ENCODE results near the gene MYO16.

DNA sequence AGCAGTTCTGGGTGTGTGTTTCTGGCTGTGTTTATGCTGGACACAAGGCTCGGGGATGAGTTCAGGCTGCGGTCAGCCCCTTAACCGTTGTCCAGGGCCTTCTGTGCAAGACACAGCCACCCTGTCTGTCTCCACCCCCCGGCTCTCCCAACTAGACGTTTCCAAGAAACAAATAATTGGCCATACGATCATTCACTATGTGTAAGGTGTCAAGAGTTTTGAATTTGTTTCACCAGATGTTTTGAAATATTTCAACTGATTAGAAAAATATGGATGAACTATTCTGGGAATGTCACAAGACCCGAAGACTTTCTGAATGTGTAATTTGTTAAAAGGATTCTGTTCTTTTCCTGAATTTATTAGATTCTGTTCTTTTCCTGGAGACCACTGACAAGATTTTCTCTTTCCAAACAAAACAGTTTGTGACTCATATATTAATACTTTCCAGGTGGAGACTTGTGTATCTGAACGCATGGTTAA is 318.2 kb downstream of the MYO16 start:
- TF ChIP-seq MYC (IDR thresholded peaks at IDR 0.05; ENCODE audit: borderline replicate concordance, low read length) (no peak), MAZ (IDR thresholded peaks at IDR 0.05; ENCODE audit: borderline replicate concordance, low read depth, low read length) (no peak), CEBPB (IDR thresholded peaks at IDR 0.05) (no peak), EP300 (IDR thresholded peaks at IDR 0.05) (no peak), JUNB (IDR thresholded peaks at IDR 0.05) (no peak), ESRRA (IDR thresholded peaks at IDR 0.05; ENCODE audit: borderline replicate concordance, low read length) (no peak), POLR2A (IDR thresholded peaks at IDR 0.05; ENCODE audit: low read length) (no peak), GATA3 (IDR thresholded peaks at IDR 0.05; ENCODE audit: borderline replicate concordance) (no peak), BHLHE40 (IDR thresholded peaks at IDR 0.05; ENCODE audit: low read depth, low read length) (no peak)
- TF ChIP-seq, protein P1, sequence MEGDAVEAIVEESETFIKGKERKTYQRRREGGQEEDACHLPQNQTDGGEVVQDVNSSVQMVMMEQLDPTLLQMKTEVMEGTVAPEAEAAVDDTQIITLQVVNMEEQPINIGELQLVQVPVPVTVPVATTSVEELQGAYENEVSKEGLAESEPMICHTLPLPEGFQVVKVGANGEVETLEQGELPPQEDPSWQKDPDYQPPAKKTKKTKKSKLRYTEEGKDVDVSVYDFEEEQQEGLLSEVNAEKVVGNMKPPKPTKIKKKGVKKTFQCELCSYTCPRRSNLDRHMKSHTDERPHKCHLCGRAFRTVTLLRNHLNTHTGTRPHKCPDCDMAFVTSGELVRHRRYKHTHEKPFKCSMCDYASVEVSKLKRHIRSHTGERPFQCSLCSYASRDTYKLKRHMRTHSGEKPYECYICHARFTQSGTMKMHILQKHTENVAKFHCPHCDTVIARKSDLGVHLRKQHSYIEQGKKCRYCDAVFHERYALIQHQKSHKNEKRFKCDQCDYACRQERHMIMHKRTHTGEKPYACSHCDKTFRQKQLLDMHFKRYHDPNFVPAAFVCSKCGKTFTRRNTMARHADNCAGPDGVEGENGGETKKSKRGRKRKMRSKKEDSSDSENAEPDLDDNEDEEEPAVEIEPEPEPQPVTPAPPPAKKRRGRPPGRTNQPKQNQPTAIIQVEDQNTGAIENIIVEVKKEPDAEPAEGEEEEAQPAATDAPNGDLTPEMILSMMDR (IDR thresholded peaks at IDR 0.05) = no peak
- TF ChIP-seq, protein P2, sequence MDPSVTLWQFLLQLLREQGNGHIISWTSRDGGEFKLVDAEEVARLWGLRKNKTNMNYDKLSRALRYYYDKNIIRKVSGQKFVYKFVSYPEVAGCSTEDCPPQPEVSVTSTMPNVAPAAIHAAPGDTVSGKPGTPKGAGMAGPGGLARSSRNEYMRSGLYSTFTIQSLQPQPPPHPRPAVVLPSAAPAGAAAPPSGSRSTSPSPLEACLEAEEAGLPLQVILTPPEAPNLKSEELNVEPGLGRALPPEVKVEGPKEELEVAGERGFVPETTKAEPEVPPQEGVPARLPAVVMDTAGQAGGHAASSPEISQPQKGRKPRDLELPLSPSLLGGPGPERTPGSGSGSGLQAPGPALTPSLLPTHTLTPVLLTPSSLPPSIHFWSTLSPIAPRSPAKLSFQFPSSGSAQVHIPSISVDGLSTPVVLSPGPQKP (IDR thresholded peaks at IDR 0.05; ENCODE audit: low read depth, low read length) = no peak
- TF ChIP-seq, protein P3, sequence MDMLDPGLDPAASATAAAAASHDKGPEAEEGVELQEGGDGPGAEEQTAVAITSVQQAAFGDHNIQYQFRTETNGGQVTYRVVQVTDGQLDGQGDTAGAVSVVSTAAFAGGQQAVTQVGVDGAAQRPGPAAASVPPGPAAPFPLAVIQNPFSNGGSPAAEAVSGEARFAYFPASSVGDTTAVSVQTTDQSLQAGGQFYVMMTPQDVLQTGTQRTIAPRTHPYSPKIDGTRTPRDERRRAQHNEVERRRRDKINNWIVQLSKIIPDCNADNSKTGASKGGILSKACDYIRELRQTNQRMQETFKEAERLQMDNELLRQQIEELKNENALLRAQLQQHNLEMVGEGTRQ (IDR thresholded peaks at IDR 0.05) = no peak
